Esophagus mucosa (tissue), 1 donor: Measurements from ENCODE around the gene PEPD. TPM values are rescaled to one million over a fixed set of nuclear protein-coding genes. Genes with fewer than 3 reads are reported as not detected.

ENCODE experiments used
- ATAC-seq: fragments of 200-7000 bp; cut with Tn5 transposase; one replicate; pipeline ENCODE4 v1.9.1; 2020
- total RNA-seq: library from RNA; stranded (reverse); gene quantifications from one replicate; pipeline ENCODE4 v1.2.4, GENCODE V29; 2023
- donor health status: DM: yes; HTN: yes; CAD: no.

The PEPD gene
- total RNA-seq, 1 donor from 2014 or later: 52.4 TPM

DNA sequence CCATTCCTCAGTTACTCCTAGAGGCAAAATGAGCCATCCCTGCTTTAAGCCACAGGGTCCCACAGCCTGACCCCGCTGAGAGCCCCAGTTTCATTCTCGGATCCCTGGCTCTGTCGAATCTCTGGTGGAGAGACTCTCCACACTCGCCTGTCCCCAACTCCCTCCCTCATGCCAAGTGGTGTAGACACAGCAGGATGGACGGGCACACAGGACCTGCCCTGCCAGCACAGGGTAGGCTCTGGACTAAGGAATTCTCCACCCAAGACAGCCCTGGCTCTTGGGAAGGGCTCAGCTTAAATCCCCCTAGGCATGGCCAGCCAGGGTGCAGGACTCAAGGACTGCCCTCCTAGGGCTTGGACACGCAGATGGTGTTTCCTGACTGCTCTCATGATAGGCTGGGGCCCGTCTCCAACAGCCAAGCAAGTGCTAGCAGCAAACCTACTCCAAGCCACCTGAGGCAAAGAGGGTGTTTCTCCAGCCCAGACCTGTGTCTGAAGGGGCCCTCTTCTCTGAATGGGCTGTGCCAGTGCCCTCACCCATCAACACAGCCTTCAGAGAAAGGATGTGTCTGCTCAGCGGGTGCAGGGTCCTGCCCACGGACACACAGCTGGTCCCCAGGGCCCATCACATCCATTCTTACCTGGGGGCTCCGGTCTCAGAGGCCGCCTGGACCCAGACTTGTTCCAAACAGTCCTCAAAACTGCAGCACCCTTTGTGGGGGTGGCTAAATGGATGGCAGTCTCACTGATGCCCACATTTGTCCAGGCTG lies 65.3 kb downstream of the PEPD start:
- ATAC-seq: peak; percentile 24

- ATAC-seq: no peak
These were observed 68.3 kb downstream of the PEPD start for GRCh38 chr19:33453265-33453664.

- no peak for ATAC-seq
These were observed 70.9 kb downstream of the PEPD start for GRCh38 chr19:33450689-33451088.

- no peak for ATAC-seq
These were observed 71.8 kb downstream of the PEPD start for GRCh38 chr19:33449799-33450198.

- ATAC-seq: no peak
These were observed 73.5 kb downstream of the PEPD start for GRCh38 chr19:33448159-33448516.

GRCh38 chr19:33447336-33448158 lies 74.0 kb downstream of the PEPD start:
- no peak for ATAC-seq

DNA sequence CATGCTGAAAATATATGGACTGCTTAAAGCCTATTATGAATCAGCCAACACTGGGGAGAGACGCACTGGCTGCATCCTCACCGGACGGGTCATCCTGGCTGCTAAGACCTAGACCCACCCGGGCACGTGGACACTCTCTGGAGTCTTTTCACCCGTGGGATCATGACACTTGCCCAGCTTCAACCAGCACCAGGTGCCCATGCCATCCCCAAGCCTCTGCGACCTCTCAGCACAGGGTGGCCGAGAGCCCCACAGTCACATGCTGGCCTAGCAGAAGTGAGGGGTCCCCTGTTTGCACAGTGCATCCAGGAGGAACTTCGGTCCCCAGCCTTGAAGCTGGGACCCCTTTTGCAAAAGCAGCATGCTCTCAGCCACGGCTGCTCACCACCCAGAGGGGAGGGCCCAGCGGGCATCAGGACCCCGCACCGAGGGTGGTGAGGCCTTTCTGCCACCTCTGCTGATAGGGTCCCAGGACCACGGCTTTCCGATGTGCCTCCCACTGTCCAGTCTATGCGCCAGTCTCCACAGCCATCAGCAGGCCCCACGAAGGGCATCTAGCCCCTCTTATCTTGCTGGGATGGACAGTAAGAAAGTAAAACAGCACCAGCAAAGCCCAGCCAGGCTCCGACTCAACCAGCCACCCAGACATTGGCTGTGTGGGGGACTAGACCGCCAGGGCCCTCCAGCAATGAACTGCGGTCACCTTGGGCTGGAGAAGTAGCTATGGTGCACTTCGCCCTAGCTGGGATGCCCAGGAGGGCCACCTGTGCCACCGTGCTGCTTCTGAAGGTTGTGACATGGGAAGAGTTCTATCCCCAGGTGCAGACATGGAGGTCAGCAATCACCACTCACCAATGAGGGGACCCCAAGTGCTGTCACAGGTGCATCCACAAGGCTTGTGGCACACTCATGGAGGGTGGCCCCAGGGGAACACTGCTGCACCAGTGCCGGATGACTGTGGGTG lies 75.0 kb downstream of the PEPD start:
- ATAC-seq: no peak

DNA sequence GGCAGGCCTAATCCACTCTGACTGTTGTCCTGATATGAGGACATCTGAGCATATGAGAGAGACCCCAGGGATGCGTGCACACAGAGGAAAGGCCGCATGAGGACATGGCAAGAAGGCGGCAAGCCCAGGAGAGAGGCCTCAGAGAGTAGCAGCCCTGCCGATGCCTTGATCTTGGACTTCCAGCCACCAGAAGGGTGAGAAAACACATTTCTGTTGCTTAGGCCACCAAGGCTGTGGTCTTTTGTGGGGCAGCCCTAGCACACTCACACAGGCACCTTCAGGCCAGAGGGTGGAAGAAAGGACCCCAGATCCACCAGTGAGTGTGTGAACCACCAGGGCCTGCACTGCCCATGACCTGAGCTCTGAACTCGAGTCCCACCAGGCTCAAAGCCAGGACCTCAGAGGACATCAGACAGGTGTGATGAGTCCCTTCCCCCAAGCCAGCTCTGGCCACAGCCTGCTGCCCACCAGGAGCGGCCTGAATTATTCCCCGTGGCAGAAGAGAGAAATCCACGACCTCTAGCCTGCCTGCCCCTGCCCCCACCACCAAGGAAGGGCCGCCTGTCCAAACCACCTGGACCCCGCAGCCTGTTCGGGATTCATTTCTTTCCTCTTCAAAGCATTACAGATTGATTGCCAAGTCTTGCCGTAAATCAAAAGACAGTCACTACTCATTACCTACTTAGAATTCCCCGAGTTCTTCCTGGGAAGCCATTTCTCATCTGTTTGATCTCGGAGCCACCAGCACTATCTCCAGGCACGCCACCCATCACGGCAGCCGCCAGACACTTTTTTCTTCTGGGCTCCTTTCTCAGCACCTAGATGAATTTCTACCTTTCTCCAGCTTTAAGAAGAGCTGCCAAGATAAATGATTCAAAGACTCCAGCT lies 75.9 kb downstream of the PEPD start:
- no peak for ATAC-seq

DNA sequence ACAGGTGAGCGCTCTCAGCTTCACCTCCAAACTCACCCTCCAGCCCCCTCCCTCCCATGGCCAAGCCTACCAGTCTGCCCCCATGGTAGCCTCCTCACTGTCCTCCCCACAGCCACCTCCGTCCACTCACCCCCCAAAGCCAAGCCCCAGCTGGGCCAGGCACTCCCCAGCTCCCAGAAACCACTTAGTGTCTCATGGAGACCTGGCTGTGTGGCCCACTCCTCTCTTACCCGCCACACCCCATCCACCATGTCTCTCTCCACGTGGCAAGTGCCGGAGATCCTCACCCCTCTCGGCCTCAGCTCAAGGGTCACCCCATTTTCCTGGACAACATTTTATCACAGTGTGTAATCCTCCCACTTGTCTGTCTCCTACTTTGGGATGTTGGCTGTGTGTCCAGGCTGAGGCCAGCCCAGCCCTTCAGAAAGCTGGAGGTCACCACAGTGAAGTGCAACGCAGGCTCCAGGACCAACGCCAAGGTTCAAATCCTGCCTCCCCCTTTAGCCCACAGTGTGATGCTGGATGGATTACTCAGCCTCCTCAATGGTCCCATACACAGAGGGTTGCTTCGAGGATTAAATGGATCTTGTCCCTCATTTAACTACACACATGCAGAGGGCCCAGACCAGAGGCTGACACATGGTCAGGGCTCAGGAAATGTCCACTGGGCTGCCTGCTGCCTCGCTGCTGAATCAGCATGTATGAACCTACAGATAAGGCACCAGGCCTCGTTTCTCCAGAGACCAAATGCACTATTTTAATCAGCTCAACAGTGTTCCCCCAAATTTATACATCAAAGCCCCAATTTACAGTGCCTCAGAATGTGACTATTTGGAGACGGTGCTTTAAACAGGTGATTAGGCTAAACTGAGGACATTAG lies 76.8 kb downstream of the PEPD start:
- no peak for ATAC-seq

GRCh38 chr19:33443638-33444561 lies 77.7 kb downstream of the PEPD start:
- ATAC-seq: no peak

DNA sequence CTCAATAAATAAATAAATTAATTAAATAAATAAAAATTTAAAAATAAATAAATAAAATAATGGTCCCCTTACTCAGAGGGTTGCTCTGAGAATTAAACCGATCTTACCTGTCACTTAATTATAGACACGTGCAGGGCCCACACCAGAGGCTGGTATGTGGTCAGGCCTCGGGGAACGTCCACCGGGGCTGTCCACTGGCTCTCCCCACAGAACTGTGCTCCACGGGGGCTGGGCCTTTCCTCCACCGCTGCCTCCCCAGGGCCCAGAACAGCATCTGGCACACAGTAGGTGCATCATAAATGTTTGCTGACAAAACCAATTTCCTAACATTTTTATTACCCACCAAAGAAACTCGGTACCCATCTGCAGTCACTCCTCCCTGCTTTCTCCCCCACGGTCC lies 78.9 kb downstream of the PEPD start:
- ATAC-seq: no peak

DNA sequence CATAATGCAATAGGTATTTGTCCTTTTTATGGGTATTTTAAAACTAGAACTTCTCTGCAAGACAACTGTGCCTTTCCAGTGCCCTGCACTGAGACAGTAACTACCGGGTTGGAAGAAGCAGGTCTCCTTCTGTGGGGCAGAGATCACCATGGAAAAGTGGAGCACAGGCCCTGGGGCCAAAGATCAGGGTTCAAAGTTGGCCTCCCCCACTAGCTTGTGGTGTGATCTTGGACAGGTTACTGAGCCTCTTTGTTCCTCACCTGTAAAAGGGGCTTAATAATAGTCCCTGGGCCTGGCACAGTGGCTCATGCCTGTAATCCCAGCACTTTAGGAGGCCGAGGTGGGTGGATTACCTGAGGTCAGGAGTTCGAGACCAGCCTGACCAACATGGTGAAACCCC lies 79.8 kb downstream of the PEPD start:
- ATAC-seq: no peak

DNA sequence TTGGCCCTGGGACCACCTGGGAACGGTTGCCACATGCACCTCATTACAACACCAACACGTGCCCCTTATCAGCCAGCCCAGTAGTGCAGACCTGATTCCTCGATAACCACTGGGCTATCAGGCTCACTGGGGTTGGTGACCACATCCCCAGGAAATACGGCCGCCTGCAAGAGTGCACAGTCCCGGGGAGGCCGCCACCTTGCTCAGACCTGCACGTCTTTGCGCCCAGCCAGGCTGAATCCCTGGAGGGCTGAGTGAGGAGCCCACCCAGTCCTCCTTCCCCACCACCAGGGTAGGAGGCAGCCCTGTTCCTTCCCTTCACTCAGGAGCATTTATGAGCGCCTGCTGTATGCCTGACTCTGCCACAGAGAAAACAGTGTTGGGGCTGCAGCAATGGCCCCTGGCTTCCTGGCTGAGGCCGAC lies 80.3 kb downstream of the PEPD start:
- no peak for ATAC-seq

DNA sequence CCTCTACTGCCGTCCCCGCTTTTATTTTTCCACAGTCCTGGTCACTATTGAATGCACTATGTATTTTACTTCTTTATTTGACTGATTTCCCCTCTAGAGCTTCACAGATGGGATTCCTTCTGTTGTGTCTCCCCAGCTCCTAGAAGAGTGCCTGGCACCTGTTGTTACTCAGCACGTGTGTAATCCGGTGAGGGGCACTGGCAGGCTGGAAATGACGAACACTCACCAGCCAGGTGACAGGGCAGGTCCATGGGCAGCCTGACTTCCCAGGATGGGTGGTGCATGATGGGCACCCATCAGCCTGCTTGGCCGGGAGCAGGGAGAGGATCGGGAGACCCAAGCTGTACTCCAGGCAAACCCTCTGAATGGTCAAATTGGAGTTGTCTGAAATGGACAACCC lies 80.9 kb downstream of the PEPD start:
- no peak for ATAC-seq

DNA sequence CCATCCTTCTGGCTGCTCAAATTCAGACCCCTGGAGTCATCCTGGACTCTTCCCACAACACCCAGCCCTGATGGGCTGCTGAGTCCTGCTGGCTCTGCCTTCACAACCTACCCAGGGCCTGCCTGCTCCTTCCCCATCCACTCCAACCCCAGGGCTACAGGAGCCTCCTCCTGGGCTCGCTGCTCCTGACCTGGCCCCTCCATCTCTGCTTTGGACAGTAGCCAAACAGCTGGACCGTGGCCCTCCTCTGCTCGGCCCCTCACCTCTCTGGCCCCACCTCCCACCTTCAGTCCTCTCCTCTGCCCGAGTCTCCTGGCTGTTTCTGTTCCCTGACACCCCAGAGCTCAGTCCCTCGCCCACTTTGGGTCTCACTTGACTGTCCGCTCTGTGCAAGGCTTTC lies 81.3 kb downstream of the PEPD start:
- ATAC-seq: no peak

DNA sequence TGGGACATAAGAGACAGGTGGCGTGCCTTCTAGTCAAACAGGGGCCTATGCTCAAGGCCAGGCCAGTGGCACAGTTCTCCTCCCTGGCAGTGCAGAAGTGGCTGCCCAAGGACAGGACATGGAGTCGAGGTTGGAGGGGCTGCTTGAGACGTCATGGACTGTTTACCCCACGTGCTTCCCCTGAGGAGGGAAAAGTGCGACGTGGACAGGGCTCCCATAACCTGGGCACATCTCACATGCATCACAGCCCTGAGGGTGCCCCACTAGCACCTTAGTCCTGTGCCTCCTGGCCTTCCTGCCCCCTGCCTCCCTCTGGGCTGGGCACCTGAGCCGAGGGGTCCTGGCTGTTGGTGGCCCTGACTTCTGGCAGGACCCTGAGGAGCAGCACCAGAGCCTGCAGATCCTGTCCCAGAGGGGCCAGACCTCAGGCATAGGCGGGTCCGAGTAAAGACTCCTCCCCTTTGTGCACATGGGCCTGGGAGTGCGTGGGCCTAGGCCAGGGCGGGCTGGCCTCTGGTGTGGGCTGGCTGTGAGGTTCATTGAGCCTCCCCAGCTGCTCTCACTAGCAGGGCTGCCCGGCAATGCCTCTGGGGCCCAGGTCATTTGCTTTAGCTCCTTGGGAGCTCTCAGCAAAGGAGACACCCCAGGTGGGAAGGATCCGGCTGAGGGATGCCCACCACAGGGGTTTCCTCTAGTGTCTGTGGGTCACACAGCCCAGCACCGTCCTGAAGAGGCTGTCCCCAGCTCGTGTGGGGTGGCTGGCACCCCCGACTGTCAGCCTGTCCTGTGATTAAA lies 82.4 kb downstream of the PEPD start:
- ATAC-seq: no peak

GRCh38 chr19:33437821-33438671 lies 83.5 kb downstream of the PEPD start:
- ATAC-seq: no peak

- no peak for ATAC-seq
These were observed 84.2 kb downstream of the PEPD start for GRCh38 chr19:33437393-33437820.
